ENCODE data around the gene GSDMA.
"Not testable (repeated sequence)": the region's sequence is repeated elsewhere in the genome, so short reads cannot be mapped to it uniquely, and the experiment has no call there.

GSDMA gene

DNA sequence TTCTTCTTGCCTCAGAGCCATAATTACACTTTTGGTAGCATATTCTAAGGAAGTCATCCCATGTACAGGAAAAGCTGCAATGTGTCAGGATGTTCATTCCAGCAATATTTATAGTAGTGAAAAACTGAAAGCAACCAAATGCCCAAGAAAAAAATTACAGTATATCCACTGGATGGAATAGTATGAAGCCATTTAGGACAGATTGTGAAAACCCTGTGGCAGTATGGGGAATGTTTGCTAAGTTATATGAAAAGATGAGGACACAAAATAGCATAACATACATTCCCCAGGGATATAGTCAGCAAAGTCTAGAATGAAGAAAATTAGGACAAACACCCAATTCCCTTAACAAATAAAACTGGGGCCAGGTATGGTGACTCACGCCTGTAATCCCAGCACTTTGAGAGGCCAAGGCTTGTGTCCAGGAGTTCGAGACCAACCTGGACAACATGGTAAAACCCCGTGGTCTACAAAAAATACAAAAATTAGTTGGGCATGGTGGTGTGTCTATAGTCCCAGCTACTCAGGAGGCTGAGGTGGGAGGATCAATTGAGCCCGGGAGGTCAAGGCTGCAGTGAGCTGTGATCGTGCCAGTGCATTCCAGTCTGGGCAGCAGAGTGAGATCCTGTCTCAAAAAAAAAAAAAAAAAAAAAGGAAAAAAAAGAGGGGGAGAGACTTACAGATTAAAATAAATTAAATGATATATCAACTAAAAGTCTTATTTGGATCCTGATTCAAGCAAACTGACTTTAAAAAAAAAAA lies 33.0 kb upstream of the GSDMA start:
- DNase-seq (ENCODE audit: low spot score): no peak

DNA sequence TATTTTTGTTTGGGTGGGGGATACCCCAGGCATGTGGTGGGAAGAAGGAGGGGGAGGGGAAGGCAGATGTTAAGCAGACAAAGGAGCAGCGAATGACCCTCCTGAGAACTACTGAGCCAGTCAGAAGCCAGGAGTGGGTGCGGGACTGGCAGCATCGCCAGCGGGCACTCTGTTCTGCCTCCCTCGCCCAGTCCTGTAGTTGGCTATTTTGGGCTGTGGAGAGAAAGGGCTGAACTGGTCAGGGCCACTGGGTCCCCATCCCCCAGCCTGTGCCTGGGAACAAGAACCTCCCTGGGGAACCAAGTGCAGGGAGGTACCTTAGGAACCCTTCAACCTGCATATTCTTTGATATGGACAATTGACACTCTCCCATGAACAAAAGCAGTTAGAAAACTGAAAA lies 28.9 kb upstream of the GSDMA start:
- no peak for DNase-seq (ENCODE audit: low spot score)

DNA sequence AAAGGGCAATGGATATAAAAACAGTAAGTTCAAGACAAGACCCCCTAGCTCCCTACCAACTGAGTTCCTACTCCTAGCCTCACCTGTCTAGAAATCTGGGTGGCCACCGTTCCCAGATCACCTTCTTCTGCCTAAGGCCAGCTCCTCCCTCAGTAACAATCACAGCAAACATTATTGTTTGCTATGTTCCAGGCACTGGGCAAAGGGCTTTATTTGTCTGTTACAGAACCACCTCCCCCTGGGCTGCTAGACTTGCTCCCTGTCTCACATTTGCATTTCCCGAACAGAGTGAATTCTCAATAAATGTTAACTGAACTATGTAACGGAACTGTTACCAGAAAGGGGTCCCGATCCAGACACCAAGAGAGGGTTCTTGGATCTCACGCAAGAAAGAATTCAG lies 28.5 kb upstream of the GSDMA start:
- no peak for DNase-seq (ENCODE audit: low spot score)

DNA sequence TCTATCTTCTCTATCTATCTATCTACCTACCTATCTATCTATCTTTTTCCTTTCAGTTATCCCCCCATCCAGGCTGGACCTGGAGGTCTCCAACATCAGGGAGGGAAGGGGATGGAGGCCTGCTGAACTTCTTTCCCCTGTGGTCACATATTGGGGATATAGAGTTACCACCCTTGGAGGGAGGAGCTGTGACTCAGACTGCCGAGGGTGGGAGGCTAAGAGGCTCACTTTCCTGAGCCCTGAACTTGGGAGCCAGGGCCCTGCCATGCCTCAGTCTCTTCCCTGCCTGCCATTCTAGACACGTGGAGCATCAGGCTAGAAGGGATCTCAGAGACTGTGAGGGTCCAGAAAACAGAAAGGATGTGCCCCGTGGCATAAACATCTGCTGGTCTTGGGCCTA lies 26.9 kb upstream of the GSDMA start:
- DNase-seq (ENCODE audit: low spot score): no peak

GRCh38 chr17:39937447-39937846 lies 25.4 kb upstream of the GSDMA start:
- no peak for DNase-seq (ENCODE audit: low spot score)

DNA sequence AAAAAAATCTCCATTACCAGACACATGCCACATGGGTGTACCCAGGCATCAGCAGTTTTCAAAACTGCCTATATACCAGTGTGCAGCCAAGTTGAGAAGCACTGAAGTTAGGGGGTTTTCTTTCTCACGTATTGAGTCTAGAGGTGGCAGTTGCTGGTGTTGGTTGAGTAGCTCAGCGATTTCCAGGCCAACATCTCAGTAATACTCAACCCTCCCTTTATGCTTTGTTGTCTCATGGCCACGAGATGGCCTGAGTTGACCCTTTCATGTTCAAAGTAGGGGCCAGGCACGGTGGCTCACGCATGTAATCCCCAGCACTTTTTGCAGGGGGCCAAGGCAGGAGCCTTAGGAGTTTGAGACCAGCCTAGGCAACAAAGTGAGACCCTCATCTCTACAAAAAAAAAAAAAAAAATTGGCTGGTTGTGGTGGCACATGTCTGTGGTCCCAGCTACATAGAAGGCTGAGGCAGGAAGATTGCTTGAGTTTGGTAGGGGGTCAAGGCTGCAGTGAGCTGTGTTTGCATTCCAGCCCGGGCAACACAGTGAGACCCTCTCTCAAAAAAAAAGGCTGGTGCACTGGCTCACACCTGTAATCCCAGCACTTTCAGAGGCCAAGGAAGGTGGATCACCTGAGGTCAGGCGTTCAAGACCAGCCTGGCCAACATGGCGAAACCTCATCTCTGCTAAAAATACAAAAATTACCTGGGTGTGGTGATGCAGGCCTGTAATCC lies 24.5 kb upstream of the GSDMA start:
- no peak for DNase-seq (ENCODE audit: low spot score)

- DNase-seq (ENCODE audit: low spot score): no peak
Measured at GRCh38 chr17:39939106-39939505, 23.7 kb upstream of the GSDMA start.

DNA sequence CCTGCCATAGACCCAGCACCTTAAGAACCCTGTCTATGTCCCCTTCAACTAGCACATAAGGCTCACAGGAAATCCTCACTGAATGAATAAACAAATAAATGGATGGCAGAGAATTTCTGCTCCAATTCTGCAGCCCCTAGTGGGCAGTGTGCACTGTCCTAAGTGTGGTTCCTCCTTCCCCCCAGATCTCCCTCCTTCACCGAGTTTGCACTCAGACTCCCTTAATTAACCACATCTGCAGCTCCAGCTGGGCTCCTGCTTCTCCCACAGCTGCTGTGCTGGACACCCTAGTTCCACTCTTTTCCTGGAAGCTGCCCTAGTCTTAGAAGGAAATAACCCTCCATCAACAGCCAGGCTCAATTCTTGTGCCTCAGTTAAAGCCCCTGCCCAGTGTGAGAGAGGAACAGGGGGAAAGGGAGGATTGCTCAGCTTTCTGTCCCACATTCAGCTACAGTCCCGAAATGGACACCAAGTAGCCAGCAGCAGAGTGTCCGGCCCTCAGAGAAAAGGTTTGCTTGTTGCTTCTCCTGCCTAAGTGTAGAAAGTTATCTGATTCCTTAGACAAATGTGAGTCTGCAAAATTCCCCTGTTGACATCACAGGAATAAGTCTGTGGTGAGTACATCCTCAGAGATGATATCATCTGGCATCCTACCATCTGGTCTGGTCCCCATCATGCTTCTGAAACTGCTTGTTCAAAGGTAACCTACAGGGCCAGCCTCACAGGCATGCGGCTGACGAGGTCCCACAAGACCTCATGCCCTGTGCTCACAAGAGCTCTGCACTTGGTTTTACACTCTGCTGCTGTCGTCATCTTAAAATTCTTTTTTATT lies 23.0 kb upstream of the GSDMA start:
- no peak for DNase-seq (ENCODE audit: low spot score)

GRCh38 chr17:39943702-39944392 lies 19.0 kb upstream of the GSDMA start:
- DNase-seq (ENCODE audit: low spot score): no peak

DNA sequence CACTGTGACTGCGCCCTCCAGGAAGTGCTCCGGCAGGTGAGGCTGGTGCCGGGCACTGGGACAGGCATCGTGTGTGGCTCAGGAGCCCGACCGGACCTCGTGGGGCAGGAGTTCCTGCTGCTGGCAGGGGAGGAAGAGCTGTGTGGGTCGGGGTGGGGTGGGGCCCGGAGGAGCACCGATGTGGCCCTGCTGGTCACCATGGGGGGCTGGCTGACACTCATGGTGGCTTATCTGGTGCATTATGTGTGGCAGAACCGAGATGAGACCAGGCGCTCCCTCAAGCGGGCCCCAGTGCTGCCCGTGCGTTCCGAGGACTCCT lies 18.5 kb upstream of the GSDMA start:
- no peak for DNase-seq (ENCODE audit: low spot score)

DNA sequence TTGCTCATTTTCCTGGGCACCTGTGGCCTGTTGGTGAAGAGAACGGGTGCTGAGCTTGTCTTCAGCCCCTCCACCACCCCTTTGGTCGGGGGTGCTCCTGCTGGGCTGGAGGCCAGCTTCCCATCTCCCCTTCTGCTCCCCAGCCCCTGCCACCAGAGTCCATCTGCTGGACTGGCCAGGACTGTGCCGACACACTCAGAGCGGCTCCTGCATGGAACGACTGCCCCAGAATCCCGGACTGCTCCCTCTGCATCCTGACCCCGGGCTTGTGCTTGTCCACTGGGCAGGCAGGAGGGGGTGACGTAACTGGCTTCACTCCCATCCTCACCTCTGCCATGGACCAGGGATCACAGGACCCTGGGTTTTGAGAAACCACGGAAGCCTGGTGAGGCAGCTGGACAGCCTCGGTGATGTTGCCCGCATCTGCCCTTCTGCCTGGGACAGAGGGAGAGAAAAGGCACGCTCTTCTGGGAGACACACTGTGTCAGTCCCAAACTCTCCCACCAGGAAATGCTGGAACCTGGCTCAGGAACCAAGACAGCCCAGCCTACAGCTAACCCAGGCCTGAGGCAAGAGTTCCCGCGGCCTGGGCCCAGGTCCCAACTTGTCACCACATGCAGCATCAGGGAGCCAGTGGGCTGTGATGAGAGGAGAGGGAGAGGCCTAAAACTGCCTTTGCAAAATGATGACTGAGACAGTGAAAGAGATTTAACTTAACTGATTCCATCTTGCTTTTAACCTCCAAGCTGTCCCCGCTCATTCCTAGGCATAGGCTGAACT lies 16.1 kb upstream of the GSDMA start:
- DNase-seq (ENCODE audit: low spot score): no peak

DNA sequence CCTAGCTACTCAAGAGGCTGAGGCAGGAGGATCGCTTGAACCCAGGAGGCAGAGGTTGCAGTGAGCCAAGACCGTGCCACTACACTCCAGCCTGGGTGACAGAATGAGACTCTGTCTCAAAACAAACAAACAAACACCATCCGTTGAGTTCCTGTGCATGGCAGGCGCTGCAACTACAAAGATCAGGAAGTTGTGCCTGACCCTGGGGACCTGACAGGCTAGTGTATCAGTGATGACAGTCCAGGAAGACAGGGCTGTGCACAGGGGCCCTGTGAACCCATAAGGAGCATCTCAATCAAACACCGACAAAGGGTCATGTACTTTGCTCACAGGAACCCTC lies 14.3 kb upstream of the GSDMA start:
- not testable (repeated sequence) for DNase-seq (ENCODE audit: low spot score)

DNA sequence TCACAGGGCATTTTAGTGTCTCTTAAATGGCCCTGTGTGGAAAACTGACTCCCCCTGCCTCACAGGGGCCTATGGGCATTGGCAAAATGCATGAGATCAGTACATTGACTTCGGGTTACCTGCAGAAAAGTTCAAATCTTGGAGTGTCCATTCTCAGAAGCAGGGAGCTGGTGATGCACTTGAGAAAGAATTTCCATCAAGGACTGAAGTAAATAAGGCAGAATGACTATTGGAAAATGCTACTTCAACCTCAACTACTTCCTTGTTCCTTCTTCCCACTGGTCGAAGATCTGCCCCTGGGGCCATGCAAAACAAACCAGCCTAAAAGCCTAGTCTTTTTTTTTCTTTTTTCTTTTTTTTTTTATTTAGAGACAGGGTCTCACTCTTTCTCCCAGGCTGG lies 13.8 kb upstream of the GSDMA start:
- DNase-seq (ENCODE audit: low spot score): no peak

DNA sequence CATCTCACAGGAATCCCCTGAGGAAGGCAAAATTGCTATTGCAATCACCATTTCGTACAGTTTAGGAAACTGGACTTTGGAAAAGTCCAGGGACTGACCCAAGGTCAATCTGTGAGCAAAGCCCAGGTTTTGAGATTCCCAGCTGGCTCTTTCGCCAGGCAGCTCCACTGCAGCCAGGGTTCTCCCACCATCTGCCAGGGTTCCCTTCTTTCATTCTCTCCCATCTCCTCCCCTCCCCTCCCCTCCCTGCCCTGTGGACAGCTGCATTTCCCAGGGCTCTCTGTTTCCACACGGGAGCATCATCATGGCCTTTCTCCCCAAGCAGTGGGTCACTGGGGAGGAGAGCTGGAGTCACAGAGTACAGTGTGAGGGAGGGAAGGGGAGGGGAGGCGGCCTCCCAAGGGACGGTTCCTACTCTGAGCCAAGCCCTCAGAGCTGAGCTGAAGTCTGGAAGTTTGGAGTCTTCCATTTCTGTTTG lies 11.9 kb upstream of the GSDMA start:
- DNase-seq (ENCODE audit: low spot score): no peak

DNA sequence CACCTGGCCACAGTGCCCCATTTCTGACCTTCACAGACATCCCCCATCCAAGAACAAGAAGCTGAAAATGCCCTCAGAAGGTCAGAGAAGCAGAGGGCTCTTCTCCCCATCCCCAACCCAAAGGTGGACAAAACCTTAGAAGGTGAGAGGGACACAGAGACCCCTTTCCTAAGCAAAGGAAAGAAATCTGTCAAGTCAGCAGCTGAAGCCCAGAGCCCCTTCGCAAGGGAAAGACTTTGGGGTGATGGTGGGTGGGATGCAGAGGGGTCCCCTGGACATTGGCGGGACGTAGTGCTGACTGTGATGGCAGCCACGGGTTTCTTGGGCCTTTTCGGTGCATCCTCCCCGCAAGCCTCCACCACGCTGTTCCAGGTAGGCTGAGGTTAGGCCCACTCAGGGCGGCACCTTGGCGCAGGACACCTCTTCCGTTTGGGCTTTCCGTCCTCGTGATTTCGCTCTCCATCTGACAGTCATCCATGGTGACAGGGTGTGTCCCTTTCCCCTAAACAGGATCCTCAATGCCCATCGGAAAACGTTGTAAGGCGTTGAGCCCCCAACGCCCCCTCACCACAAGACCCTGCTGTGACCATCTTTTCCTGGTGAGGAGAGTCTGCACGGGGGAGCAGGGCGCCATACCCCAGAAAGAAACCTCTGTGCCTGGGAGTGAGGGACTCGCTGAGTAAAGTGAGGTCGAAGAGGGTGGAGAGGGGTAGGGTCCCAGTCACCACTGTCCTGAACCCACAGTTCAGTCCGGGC lies 10.7 kb upstream of the GSDMA start:
- no peak for DNase-seq (ENCODE audit: low spot score)

DNA sequence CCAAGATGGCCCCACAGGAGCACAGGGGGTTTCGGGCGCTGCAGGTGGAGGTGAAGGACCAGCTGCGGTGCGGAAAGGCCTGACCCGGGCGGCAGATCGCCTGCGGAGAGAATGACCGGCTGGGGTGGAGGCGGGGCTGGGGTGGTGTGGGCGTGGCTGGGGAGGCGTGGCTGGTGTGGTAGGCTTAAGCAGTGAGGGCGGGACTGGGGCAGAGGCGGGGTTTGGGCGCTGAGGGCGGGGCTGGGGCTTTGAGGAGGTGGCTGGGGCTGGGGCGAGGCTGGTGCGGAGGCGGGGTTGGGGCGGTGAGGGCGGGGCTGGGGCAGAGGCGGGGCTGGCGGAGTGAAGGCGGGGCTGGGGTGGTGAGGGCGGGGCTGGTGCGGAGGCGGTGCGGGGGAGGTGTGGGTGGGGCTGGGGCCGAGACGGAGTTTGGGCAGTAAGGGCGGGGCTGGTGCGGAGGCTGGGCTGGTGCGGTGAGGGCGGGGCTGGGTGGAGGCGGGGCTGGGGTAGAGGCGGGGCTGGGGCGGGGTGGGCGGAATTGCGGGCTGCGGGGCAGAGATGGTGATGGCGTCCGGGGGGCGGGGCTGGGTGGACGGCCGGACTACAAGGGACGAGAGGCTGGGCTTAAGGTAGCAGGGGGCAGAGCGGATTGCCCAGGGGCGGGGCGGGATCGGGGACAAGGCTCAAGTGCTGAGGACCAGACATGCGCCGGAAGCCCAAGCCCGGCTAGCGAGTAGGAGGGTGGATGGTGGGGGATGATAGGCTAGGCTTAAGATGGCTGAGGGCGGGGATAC lies 9.9 kb upstream of the GSDMA start:
- peak; percentile 94 for DNase-seq (ENCODE audit: low spot score)

- no peak for DNase-seq (ENCODE audit: low spot score)
Measured at GRCh38 chr17:39953471-39953888, 9.3 kb upstream of the GSDMA start.

DNA sequence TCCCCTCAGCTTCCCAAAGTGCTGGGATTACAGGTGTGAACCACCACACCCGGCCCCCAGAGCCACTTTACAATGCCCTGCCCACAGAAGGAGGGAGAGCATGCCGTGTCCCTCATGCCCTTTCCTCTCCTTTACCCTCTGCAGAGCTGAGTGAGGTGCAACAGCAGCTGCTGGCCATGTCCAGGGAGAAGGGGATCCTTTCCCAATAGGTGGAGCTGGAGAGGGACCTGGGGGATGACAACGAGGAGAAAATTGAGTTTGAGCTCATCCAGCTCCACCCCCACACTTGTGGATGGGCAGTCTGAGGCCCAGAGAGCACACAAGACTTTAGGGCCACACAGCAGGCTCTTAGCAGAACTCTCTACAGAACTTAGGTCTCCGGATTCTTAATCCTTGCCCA lies 7.9 kb upstream of the GSDMA start:
- no peak for DNase-seq (ENCODE audit: low spot score)

- no peak for DNase-seq (ENCODE audit: low spot score)
Measured at GRCh38 chr17:39955726-39956225, 7.0 kb upstream of the GSDMA start.

DNA sequence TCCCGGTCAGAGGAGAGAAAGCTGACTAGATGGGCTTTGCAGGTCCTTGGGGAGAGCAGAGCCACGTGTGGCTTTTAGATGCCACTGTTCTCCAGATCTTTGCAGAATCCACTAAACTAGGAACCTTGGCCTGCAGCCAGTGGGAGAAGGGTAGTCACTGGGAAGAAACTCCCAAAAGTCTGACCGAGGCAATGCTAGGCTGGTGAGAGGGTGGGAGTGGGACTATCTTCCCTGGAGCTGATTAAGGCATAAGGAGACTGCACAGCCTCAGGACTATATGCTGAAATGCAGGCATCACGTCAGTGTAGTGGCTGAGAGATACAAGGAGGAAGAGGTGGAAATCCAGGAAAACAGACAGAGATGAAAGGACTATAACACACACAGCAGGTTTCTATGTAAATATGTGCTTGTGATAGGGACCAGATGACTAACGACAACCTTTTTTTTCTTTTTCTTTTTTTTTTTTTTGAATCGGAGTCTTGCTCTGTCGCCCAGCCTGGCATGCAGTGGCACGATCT lies 2.2 kb upstream of the GSDMA start:
- no peak for DNase-seq (ENCODE audit: low spot score)

Measured in hematopoietic multipotent progenitor cell treated with erythropoietin and hydrocortisone succinate and interleukin-3 and kit ligand, for 15 days (in vitro differentiated cells).